Anterior cingulate cortex (tissue), 58 donors: ENCODE results near the gene ASS1.
"Not testable (repeated sequence)": the region's sequence is repeated elsewhere in the genome, so short reads cannot be mapped to it uniquely, and the experiment has no call there.

Experiments
- DNase-seq, 58 donors: peaks; one replicate each; lab custom pipeline; 2025; lab: John Stamatoyannopoulos, UW

The ASS1 gene

GRCh38 chr9:130432796-130433167 is 12.0 kb upstream of the ASS1 start:
- no peak for DNase-seq

DNA sequence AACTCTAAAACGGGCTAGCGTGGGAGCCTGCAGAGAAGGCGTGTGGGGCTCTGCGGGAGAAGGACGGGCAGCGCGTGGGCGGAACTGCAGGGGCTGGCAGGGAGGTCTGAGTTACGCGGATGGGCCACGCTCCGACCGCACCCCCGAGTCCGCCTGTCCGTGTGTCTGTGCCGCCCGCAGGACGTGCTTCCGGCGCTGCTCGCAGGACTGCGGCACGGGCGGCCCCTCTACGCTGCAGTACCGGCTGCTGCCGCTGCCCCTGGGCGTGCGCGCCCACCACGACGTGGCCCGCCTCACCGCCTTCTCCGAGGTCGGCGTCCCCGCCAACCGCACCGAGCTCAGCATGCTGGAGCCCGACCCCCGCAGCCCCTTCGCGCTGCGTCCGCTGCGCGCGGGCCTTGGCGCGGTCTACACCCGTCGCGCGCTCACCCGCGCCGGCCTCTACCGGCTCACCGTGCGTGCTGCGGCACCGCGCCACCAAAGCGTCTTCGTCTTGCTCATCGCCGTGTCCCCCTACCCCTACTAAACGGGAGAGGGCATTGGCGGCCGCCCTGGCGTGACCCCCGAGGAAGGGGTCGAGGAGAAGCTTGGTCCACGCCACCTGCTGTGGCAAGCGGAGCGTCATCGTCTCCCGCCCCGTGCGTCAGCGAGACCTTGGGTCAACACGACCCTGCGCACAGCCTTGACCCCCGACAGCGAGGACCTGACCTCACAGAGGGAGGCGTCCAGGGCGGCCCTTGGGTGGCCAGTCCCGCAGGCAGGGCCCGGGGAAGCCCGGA is 11.4 kb upstream of the ASS1 start:
- DNase-seq = peak in 1 of 58 donors; percentile 10

DNA sequence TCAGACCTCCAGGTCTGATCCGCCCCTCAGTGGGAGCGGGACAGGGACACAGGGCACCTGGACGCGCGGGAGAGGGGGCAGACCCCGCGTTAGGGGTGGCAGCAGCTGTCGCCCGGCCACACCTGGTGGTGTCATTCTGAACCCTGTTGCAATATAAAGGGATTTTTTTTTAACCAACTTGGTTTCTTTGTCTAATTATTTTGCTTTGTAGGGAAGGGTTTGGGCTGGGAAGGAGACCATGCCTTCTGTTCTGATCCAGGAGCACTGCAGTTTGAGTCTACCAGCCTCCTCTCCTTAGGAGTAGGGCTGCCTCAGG is 10.9 kb upstream of the ASS1 start:
- DNase-seq = no peak

DNA sequence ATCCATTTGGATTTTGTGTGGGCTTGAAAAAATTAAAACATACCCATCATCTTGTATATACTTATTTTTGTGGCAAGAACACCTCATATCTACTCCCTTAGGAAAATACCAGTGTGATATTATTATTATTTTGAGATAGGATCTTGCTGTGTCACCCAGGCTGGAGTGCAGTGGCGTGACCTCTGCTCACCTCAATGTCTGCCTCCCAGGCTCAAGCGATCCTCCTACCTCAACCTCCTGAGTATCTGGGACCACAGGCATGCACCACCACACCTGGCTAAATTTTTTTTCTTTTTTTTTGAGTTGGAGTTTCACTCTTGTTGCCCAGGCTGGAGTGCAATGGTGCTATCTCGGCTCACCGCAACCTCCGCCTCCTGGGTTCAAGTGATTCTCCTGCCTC is 10.1 kb upstream of the ASS1 start:
- not testable (repeated sequence) for DNase-seq

DNA sequence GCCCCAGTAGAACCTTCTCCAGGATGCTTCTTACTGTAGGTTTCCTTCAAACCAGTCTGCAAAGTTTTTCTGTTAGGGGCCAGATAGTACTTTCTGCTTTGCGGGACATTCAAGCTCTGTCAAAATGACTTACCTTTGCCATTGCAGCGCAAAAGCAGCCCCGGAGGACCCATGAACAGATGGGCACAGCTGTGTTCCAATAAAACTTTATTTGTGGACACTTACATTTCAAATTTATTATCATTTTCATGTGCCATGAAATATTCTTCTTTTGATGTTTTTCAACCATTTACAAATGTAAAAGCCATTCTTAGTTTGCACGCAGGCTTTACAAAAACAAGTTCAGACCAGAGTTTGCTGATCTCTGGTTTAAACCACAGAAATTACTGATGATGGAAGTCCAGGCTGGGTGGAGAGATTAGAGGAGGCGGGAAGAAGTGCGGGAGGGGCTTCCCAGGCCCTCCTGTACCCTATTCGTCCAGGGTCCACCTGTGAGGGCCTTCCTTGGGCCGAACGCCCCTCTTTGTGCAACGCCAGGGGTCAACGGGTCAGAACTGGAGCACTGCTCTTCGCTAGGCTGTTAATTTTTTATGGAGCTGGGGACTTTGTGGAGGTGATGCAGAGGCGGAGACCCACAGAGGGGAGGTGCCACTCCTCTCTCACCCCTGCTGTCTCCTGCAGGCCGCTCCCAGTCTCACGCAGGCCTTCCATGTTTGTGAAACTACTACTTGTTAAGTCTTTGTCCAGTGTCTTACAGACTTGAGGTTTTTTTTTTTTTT is 7.6 kb upstream of the ASS1 start:
- no peak for DNase-seq

DNA sequence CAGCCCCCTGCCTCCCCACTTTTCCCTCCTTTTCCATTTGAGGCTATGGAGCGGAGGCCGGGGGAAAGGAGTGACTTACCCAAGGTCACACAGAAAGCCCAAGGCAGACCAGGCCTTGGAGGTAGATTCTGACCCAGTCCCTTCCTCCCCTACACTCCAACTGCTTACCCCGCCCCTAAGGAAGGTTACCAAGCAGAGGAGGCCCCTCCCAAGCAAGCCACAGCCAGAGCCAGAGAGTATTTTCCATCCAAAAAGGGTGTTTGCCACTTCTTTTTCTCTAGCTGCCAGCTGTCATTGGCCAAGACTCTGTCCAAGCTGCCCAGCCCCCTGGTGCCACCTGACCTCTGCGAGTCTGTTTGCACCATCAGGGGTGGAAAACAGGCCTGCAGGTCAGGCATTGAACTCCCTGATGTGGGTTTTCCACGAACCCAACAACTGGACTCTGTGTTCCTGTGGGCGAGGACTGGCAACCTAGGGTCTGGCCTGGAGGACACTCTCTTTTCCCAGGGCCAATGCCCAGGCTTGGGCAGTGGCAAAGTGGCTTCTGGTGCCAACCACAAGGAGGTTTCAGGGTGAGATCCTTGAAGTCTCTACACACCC is 6.3 kb upstream of the ASS1 start:
- DNase-seq = no peak

DNA sequence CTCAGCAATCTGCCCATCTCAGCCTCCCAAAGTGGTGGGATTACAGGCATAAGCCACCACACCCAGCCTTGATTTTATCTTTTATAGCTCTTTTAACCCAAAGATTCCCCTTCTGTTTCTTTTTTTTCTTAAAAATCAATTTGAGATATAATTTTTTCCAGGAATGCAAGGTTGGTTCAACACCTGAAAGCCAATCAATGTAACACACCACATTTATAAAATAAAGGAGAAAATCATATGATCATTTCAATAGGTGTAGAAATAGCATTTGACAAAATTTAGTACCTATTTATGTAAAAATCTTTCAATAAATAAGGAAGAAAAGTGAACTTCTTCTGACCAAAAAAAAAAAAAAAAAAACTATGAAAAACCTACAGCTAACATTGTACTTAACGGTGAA is 3.7 kb upstream of the ASS1 start:
- DNase-seq = no peak

- DNase-seq = no peak
Observed at GRCh38 chr9:130442746-130443455, 1.9 kb upstream of the ASS1 start.

GRCh38 chr9:130443456-130443801 is 1.3 kb upstream of the ASS1 start:
- DNase-seq = no peak

- DNase-seq = no peak
Observed at GRCh38 chr9:130443840-130444492, 795 bp upstream of the ASS1 start.

DNA sequence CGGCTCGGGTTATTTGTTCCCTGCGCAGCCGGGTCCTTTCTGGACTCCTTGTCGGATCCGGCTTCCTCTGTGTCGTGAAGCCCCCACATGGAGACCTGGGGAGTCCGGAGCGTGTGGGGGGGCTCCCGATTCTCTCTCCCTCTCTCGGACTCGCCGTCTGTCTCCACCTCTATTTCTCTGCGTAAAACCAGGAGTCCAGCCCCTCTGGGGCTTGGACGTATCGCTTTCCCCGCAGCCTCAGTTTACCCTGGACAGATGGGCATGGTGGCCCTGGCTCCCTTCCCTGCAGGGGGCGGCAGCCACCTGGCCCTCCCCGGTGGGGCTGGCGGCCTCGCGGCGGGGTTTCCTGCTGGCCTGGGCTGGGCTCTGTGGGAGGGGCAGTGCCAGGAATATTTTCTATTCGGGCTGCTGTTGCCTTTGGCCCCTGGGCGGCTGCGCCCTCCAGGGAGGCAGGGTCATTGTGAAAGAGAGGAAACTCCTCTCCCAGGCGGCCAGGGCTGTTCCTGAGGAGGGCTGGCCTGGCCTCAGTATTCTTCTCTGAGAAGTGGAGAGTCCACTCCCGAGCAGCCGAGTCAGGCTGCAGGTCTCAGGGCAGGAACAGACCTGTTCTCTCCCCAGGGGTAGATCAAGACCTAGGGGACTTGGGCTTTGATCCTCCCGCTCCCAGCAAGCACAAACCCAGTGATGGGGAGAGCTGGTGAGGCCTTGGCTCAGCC is 665 bp downstream of the ASS1 start:
- no peak for DNase-seq

DNA sequence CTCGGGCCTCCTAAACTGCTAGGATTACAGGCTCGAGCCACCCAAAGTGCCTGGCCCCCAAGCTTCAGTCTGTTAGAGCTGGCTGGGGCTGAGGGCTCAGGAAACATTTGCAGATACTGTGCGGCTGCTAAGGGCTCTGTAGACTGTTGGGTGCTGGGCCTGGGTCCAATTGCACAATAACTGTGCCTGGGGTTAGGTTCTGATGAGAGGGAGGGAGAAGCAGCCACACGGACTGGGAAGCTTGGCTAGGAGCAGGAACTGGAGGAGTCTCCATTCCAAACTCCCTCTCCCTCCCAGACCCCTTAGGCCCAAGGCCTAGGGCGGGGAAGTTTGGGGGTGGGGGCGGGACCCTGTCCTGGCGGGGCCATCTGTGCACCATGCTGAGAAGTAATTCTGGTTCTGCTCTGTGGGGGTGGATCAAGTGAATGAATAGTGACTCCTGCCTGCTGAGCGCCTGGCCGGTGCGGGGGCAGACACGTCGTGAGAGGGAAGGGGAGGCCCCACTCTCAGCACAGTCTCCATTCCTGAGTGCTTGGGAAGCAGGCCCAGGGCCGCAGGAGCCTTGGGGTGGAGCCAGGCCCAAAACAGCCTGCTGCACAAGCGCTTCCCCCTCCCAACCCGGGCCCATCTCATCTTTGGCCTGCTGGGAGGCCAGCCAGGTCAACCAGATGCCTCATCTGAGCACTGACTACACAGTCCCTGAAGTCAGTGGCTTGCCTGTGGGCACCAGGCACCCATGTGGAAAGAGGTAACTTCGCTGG is 1.5 kb downstream of the ASS1 start:
- peak in 25 of 58 donors; percentile 9 to 70 (median 42) for DNase-seq

- DNase-seq = no peak
Observed at GRCh38 chr9:130447193-130447816, 2.5 kb downstream of the ASS1 start.

DNA sequence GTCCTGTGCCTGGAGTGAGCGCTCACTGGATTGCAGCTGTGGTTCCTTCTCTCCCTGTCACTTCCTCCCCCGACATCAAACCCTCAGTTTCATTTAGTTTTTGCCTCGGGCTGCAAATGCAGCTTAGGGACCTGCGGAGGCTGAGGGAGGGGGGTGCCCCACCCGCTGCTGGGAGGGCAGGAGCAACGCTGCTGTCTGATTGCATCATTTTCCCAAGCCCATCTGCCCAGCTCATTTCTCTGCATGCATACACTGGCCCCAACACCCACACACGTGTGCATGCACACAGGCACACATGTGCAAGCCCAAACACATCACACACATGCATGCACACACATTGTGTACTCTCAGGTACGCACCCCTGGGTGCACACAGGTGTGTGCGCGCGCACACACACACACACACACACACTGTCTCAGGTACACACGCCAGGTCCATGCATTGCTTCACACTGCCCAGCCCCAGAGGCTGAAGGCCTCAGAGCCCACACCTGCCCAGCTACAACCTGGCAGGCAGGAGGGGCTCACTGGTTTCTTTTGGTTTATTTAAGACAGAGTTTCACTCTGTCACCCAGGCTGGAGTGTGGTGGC is 3.4 kb downstream of the ASS1 start:
- DNase-seq = no peak

DNA sequence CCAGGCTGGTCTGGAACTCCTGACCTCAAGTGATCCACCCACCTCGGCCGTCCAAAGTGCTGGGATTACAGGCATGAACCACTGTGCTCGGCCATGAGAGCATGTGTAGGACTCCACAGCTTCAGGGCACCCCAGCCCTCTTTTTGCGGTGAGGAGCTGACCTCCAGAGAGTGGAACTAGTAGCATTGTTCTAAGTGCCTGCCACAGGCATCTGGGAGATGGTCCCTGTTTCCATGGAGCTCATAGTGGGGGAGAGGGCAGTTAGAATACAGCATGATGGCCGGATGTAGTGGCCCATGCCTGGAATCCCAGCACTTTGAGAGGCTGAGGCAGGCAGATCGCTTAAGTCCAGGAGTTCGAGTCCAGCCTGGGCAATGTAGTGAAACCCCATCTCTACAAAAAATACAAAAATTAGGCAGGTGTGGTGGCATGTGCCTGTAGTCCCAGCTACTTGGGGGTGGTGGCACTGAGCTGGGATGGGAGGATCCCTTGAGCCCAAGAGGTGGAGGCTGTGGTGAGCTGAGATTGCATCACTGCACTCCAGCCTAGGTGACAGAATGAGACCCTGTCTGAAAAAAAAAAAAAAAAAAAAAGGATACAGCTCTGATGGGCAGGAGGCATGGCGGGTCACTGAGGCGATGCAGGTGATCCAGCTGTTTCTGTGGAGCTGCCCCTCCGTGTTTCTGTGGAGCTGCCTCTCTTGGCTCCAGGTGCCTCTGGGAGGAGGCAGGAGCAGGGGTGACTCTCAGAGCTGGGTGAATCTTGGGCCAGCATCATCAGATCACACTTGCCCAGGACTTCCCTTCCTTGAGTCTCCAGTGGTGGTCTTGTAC is 4.2 kb downstream of the ASS1 start:
- DNase-seq = no peak

- DNase-seq = no peak
Observed at GRCh38 chr9:130450344-130451003, 5.7 kb downstream of the ASS1 start.

DNA sequence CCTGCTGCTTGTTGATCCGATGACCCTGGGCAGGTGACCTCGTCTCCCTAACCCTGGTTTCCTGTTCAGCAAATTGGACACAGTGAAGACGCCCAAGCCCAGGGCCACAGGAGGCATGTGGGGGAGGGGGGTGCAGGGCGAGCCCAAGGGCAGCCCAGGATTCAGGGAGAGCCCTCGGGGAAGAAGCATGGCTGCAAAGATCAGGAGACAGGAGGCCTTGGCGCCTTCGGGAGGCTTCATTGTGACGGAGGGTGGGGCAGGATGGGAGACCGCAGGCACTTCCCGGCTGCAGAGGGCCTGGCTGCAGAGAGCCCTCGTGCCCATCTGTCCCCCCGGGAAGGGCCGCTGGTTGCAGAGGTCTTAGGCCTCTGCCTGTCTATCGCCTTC is 6.2 kb downstream of the ASS1 start:
- DNase-seq = no peak
